GM23248 (cell line): Measurements from ENCODE around the gene PARD3B. TPM values are rescaled to one million over a fixed set of nuclear protein-coding genes. Genes with fewer than 3 reads are reported as not detected.

Experiments used
- DNase-seq: peaks from one replicate; pipeline ENCODE4 v3.0.0-alpha.2; 2015
- H2AFZ ChIP-seq: fragments of 200-600 bp; sonication (generic); 2 replicates; pipeline ENCODE4 v1.6.1; 2016; ENCODE audit warnings: antibody characterized with exemption
- H3F3A ChIP-seq: fragments of 200-600 bp; sonication (generic); 2 replicates; pipeline ENCODE4 v1.6.1; 2016; ENCODE audit warnings: mild to moderate bottlenecking, antibody characterized with exemption, mixed run types; ENCODE audit not compliant: insufficient read depth
- H3K27ac ChIP-seq: fragments of 200-600 bp; sonication (generic); 2 replicates; pipeline ENCODE4 v1.5.1; 2016; ENCODE audit warnings: mild to moderate bottlenecking
- H3K27me3 ChIP-seq: fragments of 200-600 bp; sonication (generic); replicated peaks from 2 replicates; pipeline ENCODE4 v1.6.1; 2016; ENCODE audit warnings: mild to moderate bottlenecking; ENCODE audit not compliant: insufficient read depth
- H3K36me3 ChIP-seq: fragments of 200-600 bp; sonication (generic); 2 replicates; pipeline ENCODE4 v1.6.1; 2016; ENCODE audit warnings: low read depth, mild to moderate bottlenecking
- H3K4me1 ChIP-seq: fragments of 200-600 bp; sonication (generic); 2 replicates; pipeline ENCODE4 v1.6.1; 2016; ENCODE audit warnings: mild to moderate bottlenecking; ENCODE audit not compliant: insufficient read depth
- H3K4me2 ChIP-seq: fragments of 200-600 bp; sonication (generic); one replicate; pipeline ENCODE4 v1.6.1; 2016; ENCODE audit warnings: mild to moderate bottlenecking; ENCODE audit not compliant: unreplicated experiment
- H3K4me3 ChIP-seq: fragments of 200-600 bp; sonication (generic); 2 replicates; pipeline ENCODE4 v1.5.1; 2016; ENCODE audit warnings: mild to moderate bottlenecking
- H3K79me2 ChIP-seq: fragments of 200-600 bp; sonication (generic); 2 replicates; pipeline ENCODE4 v1.6.1; 2016; ENCODE audit warnings: mild to moderate bottlenecking; ENCODE audit not compliant: insufficient read depth
- H3K9ac ChIP-seq: fragments of 200-600 bp; sonication (generic); 2 replicates; pipeline ENCODE4 v1.6.1; 2016; ENCODE audit warnings: mild to moderate bottlenecking
- H3K9me2 ChIP-seq: fragments of 200-600 bp; sonication (generic); 2 replicates; pipeline ENCODE4 v1.6.1; 2016; ENCODE audit warnings: mixed run types, mild to moderate bottlenecking, moderate library complexity; ENCODE audit not compliant: insufficient read depth
- H3K9me3 ChIP-seq: fragments of 200-600 bp; sonication (generic); one replicate; pipeline ENCODE4 v1.6.1; 2017; ENCODE audit warnings: low read depth
- H4K20me1 ChIP-seq: fragments of 200-600 bp; sonication (generic); 2 replicates; pipeline ENCODE4 v1.6.0; 2016; ENCODE audit not compliant: insufficient read depth
- EZH2 ChIP-seq: fragments of 200-600 bp; sonication (generic); IDR thresholded peaks from 2 replicates; pipeline ENCODE4 v1.6.1; 2018; ENCODE audit warnings: antibody characterized with exemption, mild to moderate bottlenecking; ENCODE audit not compliant: insufficient read depth, poor library complexity, severe bottlenecking
- EZH2phosphoT487 ChIP-seq: fragments of 200-600 bp; sonication (generic); IDR thresholded peaks from 2 replicates; pipeline ENCODE4 v1.6.1; 2018; ENCODE audit warnings: antibody characterized with exemption, moderate library complexity, mild to moderate bottlenecking, low read depth; ENCODE audit not compliant: insufficient read depth
- whole genome bisulfite sequencing, 2 experiments: methylation state at CpG; one replicate each; pipeline ENCODE4 v1.1.6; 2015 to 2017; ENCODE audit warnings: low lambda C conversion rate in 2 of 2, low coverage in 1 of 2; ENCODE audit errors: missing lambda C conversion rate in 2 of 2; 5-methylcytosine and 5-hydroxymethylcytosine counted together
- in situ Hi-C: fragments of 300-500 bp; cut with MboI; formaldehyde crosslinking; loops from 2 replicates; pipeline ENCODE4 v1.15.0; 2020
- polyA plus RNA-seq: library from polyadenylated mRNA; unstranded; fragments of >200 nt; fragmentation: Nextera tagmentation; extraction: Ambion mirVana; gene quantifications from 2 replicates; pipeline ENCODE4 v1.2.1, GENCODE V29; 2016
- total RNA-seq: library from RNA; depleted of rRNA; stranded (reverse); fragments of >200 nt; shearing (Covaris generic); gene quantifications from 2 replicates; pipeline ENCODE4 v1.2.3, GENCODE V29; 2014

PARD3B gene
- total and polyA plus RNA-seq, 2 experiments from 2014 or later: 2.5 to 6.9 TPM

- H3K4me1 ChIP-seq: no peaks in the 10 kb centered on the region
- 89 to 91% methylated on average over 1 of the region's 1 CpG for WGBS, 2 experiments
- H4K20me1 ChIP-seq: no peaks in the 10 kb centered on the region
These were observed 231.7 kb downstream of the PARD3B start for GRCh38 chr2:204776781-204777559.

DNA sequence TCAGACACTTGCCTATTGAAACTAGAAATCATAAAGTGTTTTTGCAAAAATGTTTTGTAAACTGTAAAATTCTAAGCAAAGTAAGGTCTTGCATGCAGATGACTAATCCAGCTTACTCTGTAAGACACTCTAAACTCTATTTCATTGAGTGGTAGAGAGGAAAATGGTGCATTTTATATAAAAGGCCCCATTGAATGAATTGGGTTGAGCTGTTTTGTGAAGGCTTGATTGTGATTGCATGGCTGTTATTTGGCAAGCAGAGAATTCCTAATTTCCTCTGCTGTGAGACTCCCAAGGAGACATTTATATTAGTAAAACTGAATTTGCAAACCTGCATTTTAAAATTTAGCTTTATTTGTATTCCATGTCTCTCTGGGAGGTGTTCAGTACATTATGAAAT, 234.5 kb downstream of the PARD3B start:
- H3K27ac ChIP-seq: no peak overlapping the region
- no peak for DNase-seq
- in situ Hi-C loops: no loop called here

More at GRCh38 chr2:204776781-204777559, 231.7 kb downstream of the PARD3B start:
- no peak overlapping the region for H3K9ac ChIP-seq
- H3K4me2 ChIP-seq: no peak overlapping the region
- peak; percentile 31 for DNase-seq
- H3K36me3 ChIP-seq: no peaks in the 10 kb centered on the region
- H3K79me2 ChIP-seq: no peaks in the 10 kb centered on the region
- TF ChIP-seq EZH2phosphoT487 (no peak), EZH2 (no peak)
- no peaks in the 10 kb centered on the region; the same call in 1 of the 2 replicates for H3F3A ChIP-seq
- in situ Hi-C loops: no loop called here
- no peak overlapping the region for H2AFZ ChIP-seq
- no peaks in the 10 kb centered on the region for H3K27me3 ChIP-seq
- no peak overlapping the region for H3K27ac ChIP-seq
- no peaks in the 10 kb centered on the region for H3K9me3 ChIP-seq
- no peaks in the 10 kb centered on the region for H3K9me2 ChIP-seq
- no peak overlapping the region for H3K4me3 ChIP-seq

DNA sequence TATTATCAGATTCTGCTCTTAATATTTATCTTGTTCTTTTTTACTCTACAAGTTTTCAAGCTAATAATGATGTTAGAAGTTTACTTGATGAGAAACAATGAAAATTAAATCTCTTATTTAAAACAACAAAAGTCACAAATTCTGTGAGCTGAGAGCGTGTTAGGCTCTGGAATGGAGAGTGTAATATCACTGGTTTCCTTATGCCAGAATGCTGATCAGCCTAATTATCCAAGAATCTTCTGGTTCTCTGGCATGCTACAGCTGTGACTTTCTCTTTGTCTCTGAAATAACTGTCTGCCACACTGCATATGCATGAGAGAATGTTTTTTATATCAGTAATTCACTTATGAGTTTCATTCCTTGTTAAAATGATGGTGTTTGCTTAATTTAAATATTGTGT, 236.7 kb downstream of the PARD3B start:
- H3K9me2 ChIP-seq: no peaks in the 10 kb centered on the region
- no peaks in the 10 kb centered on the region for H3K36me3 ChIP-seq
- H3K79me2 ChIP-seq: no peaks in the 10 kb centered on the region
- in situ Hi-C loops: no loop called here
- H3K4me3 ChIP-seq: no peak overlapping the region
- H3F3A ChIP-seq: no peaks in the 10 kb centered on the region
- no peak overlapping the region for H3K27ac ChIP-seq
- H4K20me1 ChIP-seq: no peaks in the 10 kb centered on the region
- no peak overlapping the region for H3K9ac ChIP-seq
- DNase-seq: no peak
- H2AFZ ChIP-seq: no peak overlapping the region
- TF ChIP-seq EZH2phosphoT487: no peak
- no peak for TF ChIP-seq EZH2
- H3K9me3 ChIP-seq: no peaks in the 10 kb centered on the region
- H3K27me3 ChIP-seq: no peaks in the 10 kb centered on the region
- 67 to 74% methylated on average over 1 of the region's 1 CpG for WGBS, 2 experiments
- no peaks in the 10 kb centered on the region for H3K4me1 ChIP-seq
- H3K4me2 ChIP-seq: no peak overlapping the region

More for the DNA sequence above, 234.5 kb downstream of the PARD3B start:
- Histone ChIP-seq H3K4me3 (no peak overlapping the region), H3K79me2 (no peaks in the 10 kb centered on the region), H3K9me3 (no peaks in the 10 kb centered on the region), H4K20me1 (no peaks in the 10 kb centered on the region), H3K27me3 (no peaks in the 10 kb centered on the region), H3K36me3 (no peaks in the 10 kb centered on the region), H3K9me2 (no peaks in the 10 kb centered on the region), H3K4me1 (no peaks in the 10 kb centered on the region), H3F3A (no peaks in the 10 kb centered on the region; the same call in 1 of the 2 replicates), H3K4me2 (no peak overlapping the region), H2AFZ (no peak overlapping the region), H3K9ac (no peak overlapping the region)
- no peak for TF ChIP-seq EZH2
- TF ChIP-seq EZH2phosphoT487: no peak

- no peak for DNase-seq
- H3K27me3 ChIP-seq: no peaks in the 10 kb centered on the region
- H3F3A ChIP-seq: peaks cover 5% of the 10 kb centered on the region
- H3K4me1 ChIP-seq: peaks cover 29% of the 10 kb centered on the region
- no peak overlapping the region for H3K27ac ChIP-seq
- H3K4me3 ChIP-seq: no peak overlapping the region
- no peaks in the 10 kb centered on the region for H4K20me1 ChIP-seq
- H2AFZ ChIP-seq: no peak overlapping the region
- no peak overlapping the region for H3K9ac ChIP-seq
- in situ Hi-C loops: no loop called here
- WGBS, 2 experiments: 83 to 86% methylated on average over 3 of the region's 3 CpGs
- no peaks in the 10 kb centered on the region for H3K36me3 ChIP-seq
- no peaks in the 10 kb centered on the region for H3K9me3 ChIP-seq
- TF ChIP-seq EZH2 (no peak), EZH2phosphoT487 (no peak)
- H3K9me2 ChIP-seq: no peaks in the 10 kb centered on the region
- H3K4me2 ChIP-seq: no peak overlapping the region
- H3K79me2 ChIP-seq: no peaks in the 10 kb centered on the region
These were observed 244.8 kb downstream of the PARD3B start for GRCh38 chr2:204790076-204790475.

GRCh38 chr2:204791230-204791629, 246.0 kb downstream of the PARD3B start:
- Histone ChIP-seq H3K4me2 (no peak overlapping the region), H3K27me3 (no peaks in the 10 kb centered on the region), H3K9me2 (no peaks in the 10 kb centered on the region), H3K79me2 (no peaks in the 10 kb centered on the region), H4K20me1 (no peaks in the 10 kb centered on the region), H3F3A (peaks cover 9% of the 10 kb centered on the region), H3K36me3 (no peaks in the 10 kb centered on the region), H3K4me3 (no peak overlapping the region), H2AFZ (no peak overlapping the region), H3K9me3 (no peaks in the 10 kb centered on the region), H3K4me1 (peaks cover 37% of the 10 kb centered on the region), H3K27ac (no peak overlapping the region), H3K9ac (no peak overlapping the region)
- DNase-seq: peak; percentile 7
- no peak for TF ChIP-seq EZH2
- TF ChIP-seq EZH2phosphoT487: no peak
- in situ Hi-C loops: no loop called here
